Muscle layer of duodenum (tissue), 2 donors: ENCODE data around the gene CMTM8.
"Not testable (repeated sequence)": the region's sequence is repeated elsewhere in the genome, so short reads cannot be mapped to it uniquely, and the experiment has no call there.

Source experiments
- H3K27ac ChIP-seq: one replicate; pipeline ENCODE4 v1.7.0; 2013; ENCODE audit warnings: mild to moderate bottlenecking, low read length
- H3K27me3 ChIP-seq: one replicate; pipeline ENCODE4 v1.7.0; 2013; ENCODE audit warnings: low read depth, mild to moderate bottlenecking, control low read depth, low read length
- H3K36me3 ChIP-seq, 2 donors: one replicate each; pipeline ENCODE4 v1.7.0; 2013; ENCODE audit warnings: low read length in 2 of 2, control low read depth in 1 of 2, mild to moderate bottlenecking in 1 of 2; ENCODE audit not compliant: insufficient read depth in 2 of 2, control insufficient read depth in 1 of 2
- H3K4me1 ChIP-seq, 2 donors: one replicate each; pipeline ENCODE4 v1.7.0; 2013; ENCODE audit warnings: low read length in 2 of 2, mild to moderate bottlenecking in 2 of 2, control low read depth in 1 of 2, moderate library complexity in 1 of 2; ENCODE audit not compliant: insufficient read depth in 2 of 2, control insufficient read depth in 1 of 2
- H3K4me3 ChIP-seq, 2 donors: one replicate each; pipeline ENCODE4 v1.7.0; 2013; ENCODE audit warnings: low read length in 2 of 2, low read depth in 1 of 2, mild to moderate bottlenecking in 1 of 2
- H3K9me3 ChIP-seq, 2 donors: one replicate each; pipeline ENCODE4 v1.7.0; 2013; ENCODE audit warnings: low read length in 2 of 2, control low read depth in 1 of 2, mild to moderate bottlenecking in 1 of 2; ENCODE audit not compliant: control insufficient read depth in 1 of 2
- donor health status: healthy.

CMTM8 gene

GRCh38 chr3:32238453-32239306 is at the start of gene CMTM8:
Gene CMTM8, plus strand, starts transcription at chr3:32238680. Its CDS starts 293 bp downstream, at chr3:32238973.
- Histone ChIP-seq H3K27me3 (no peaks in the 10 kb centered on the region), H3K4me1 (no peaks in the 10 kb centered on the region)

GRCh38 chr3:32189693-32190092 is 48.8 kb upstream of the CMTM8 start:
- Histone ChIP-seq H3K27ac (no peak overlapping the region), H3K36me3 (no peaks in the 10 kb centered on the region), H3K27me3 (no peaks in the 10 kb centered on the region), H3K4me3 (no peak overlapping the region), H3K9me3 (no peaks in the 10 kb centered on the region), H3K4me1 (no peaks in the 10 kb centered on the region)

More at GRCh38 chr3:32238453-32239306, at the start of gene CMTM8:
- Histone ChIP-seq H3K27ac (no peak within 1 kb of the TSS), H3K36me3 (no peaks in the 10 kb centered on the region), H3K4me3 (peak within 1 kb of the TSS; percentile 69 to 78), H3K9me3 (peaks cover 5 to 8% of the 10 kb centered on the region in 2 donors)

GRCh38 chr3:32190556-32190955 is 47.9 kb upstream of the CMTM8 start:
- H3K9me3 ChIP-seq, H3K36me3 ChIP-seq, H3K4me1 ChIP-seq, H3K27me3 ChIP-seq, H3K27ac ChIP-seq, H3K4me3 ChIP-seq: not testable (repeated sequence)

- Histone ChIP-seq H3K4me3 (no peak overlapping the region), H3K4me1 (no peaks in the 10 kb centered on the region), H3K27me3 (no peaks in the 10 kb centered on the region), H3K36me3 (no peaks in the 10 kb centered on the region), H3K9me3 (no peaks in the 10 kb centered on the region), H3K27ac (no peak overlapping the region)
Observed at GRCh38 chr3:32193101-32193500, 45.4 kb upstream of the CMTM8 start.

- Histone ChIP-seq H3K27me3 (no peaks in the 10 kb centered on the region), H3K4me3 (no peak overlapping the region), H3K4me1 (no peaks in the 10 kb centered on the region), H3K9me3 (no peaks in the 10 kb centered on the region), H3K27ac (no peak overlapping the region), H3K36me3 (no peaks in the 10 kb centered on the region)
Observed at GRCh38 chr3:32194653-32195052, 43.8 kb upstream of the CMTM8 start.

GRCh38 chr3:32195995-32196540 is 42.4 kb upstream of the CMTM8 start:
- H3K4me1 ChIP-seq: no peaks in the 10 kb centered on the region
- no peaks in the 10 kb centered on the region for H3K36me3 ChIP-seq
- H3K27ac ChIP-seq: no peak overlapping the region
- no peaks in the 10 kb centered on the region for H3K27me3 ChIP-seq
- H3K4me3 ChIP-seq: no peak overlapping the region
- no peaks in the 10 kb centered on the region for H3K9me3 ChIP-seq

- Histone ChIP-seq H3K27me3 (no peaks in the 10 kb centered on the region), H3K9me3 (no peaks in the 10 kb centered on the region), H3K4me1 (peaks cover 0 to 5% of the 10 kb centered on the region in 2 donors), H3K36me3 (no peaks in the 10 kb centered on the region), H3K4me3 (no peak overlapping the region), H3K27ac (no peak overlapping the region)
Observed at GRCh38 chr3:32197991-32198390, 40.5 kb upstream of the CMTM8 start.

- Histone ChIP-seq H3K27ac (no peak overlapping the region), H3K36me3 (no peaks in the 10 kb centered on the region), H3K4me1 (peaks cover 0 to 5% of the 10 kb centered on the region in 2 donors), H3K4me3 (no peak overlapping the region), H3K9me3 (no peaks in the 10 kb centered on the region), H3K27me3 (no peaks in the 10 kb centered on the region)
Observed at GRCh38 chr3:32198714-32199113, 39.8 kb upstream of the CMTM8 start.

GRCh38 chr3:32200490-32200889 is 38.0 kb upstream of the CMTM8 start:
- peaks cover 0 to 5% of the 10 kb centered on the region in 2 donors for H3K4me1 ChIP-seq
- H3K36me3 ChIP-seq: no peaks in the 10 kb centered on the region
- no peak overlapping the region for H3K4me3 ChIP-seq
- no peak overlapping the region for H3K27ac ChIP-seq
- H3K27me3 ChIP-seq: no peaks in the 10 kb centered on the region
- H3K9me3 ChIP-seq: no peaks in the 10 kb centered on the region

- H3K36me3 ChIP-seq: no peaks in the 10 kb centered on the region
- H3K9me3 ChIP-seq: no peaks in the 10 kb centered on the region
- H3K27me3 ChIP-seq: no peaks in the 10 kb centered on the region
- peaks cover 0 to 5% of the 10 kb centered on the region in 2 donors for H3K4me1 ChIP-seq
- no peak overlapping the region for H3K4me3 ChIP-seq
- no peak overlapping the region for H3K27ac ChIP-seq
Observed at GRCh38 chr3:32200992-32201758, 37.3 kb upstream of the CMTM8 start.

GRCh38 chr3:32202496-32202895 is 36.0 kb upstream of the CMTM8 start:
- Histone ChIP-seq H3K9me3 (no peaks in the 10 kb centered on the region), H3K4me3 (no peak overlapping the region), H3K27ac (no peak overlapping the region), H3K36me3 (no peaks in the 10 kb centered on the region), H3K27me3 (no peaks in the 10 kb centered on the region), H3K4me1 (peaks cover 0 to 5% of the 10 kb centered on the region in 2 donors)
